HG03280 (cell line): ENCODE results near the gene XPO6.

Experiments used
- ATAC-seq: cut with Tn5 transposase; IDR thresholded peaks from one replicate; pipeline ENCODE4 v1.9.1; 2021; ENCODE audit warnings: mild to moderate bottlenecking, moderate library complexity; ENCODE audit not compliant: unreplicated experiment

XPO6 gene

DNA sequence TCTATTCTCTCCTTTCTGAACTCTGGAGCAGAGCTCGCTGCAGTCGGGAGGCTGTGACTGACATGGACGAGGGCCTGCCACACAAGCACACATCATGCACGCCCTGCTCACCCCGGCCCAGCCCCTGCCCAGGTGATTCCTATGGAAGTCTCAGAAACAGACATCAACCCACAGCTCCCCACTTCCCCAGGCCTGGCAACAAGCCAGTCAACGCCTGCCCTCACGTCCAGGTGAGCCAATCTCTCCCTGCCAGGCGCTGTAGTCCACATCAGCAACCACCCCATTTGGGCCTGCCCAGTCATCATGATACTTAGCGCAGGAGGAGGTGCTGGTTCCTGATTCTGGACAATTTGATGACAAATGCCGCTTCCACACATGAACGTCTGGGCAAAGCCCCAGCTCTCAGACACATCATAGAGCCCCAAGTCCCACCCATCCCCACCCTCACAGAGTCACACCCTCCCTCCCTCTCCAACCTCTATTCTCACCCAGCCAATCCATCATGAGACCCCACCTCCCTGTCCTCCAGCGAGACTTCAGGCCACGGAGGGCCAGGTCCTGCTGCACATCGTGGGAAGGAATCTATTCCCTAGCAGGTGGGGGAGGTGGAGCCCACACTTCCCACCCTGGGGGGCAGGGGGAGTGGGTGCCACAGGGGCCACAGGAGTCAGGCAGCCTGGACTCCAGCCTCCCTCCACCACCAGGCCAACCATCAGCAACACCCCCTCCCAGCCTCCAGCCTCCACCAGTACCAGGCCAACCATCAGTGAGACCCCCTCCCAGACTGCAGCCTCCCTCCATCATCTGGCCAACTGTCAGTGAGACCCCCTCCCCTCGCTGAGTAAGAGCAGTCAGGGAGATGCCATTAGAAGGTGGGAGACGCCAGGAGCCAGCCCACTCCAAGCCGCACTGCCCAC is 114.5 kb downstream of the XPO6 start:
- no peak for ATAC-seq

DNA sequence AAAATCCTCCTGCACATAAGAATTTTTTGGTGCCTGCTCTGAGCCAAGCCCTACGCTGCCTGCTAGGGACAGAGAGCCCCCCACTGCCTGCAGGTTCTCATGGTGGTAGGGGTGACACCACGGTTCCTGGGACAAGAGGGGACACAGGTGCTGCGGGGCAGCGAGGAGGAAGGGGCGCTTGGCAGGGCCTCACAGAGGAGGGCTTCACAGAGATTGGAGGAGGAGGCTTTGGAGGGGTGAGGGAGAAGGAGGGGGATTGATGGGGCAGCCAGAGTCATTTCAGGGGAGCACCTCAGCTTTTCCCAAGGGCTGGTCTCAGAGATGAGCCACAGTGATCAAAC is 118.4 kb downstream of the XPO6 start:
- no peak for ATAC-seq

DNA sequence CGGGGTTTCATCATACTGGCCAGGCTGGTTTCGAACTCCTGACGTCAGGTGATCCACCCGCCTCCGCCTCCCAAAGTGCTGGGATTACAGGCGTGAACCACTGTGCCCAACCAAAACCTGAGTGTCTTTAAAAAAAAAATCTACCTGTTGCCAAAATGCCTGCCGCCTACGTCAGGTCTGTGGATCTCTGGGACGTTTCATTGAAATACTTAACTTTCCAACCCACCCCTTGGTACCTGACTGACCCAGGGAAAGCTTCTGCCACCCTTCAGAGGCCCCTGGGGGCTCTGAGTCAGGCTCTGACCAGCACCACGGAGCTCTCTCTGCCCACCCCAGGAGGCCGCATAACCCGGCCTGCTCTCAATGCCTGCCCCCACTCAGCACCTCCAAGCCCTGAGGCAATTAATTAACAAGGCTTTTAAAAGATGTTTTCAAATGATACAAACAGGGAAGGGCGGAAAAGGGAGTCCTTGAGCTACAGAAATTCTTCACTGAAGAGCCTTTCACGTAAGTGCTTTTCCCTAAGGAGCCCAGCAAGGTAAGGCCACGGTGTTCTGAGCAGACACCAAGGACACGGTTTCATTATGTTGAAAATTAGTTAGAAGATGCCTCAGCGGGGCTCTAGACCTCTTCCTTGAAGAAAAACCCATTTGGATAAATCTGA is 118.9 kb downstream of the XPO6 start:
- ATAC-seq: no peak

DNA sequence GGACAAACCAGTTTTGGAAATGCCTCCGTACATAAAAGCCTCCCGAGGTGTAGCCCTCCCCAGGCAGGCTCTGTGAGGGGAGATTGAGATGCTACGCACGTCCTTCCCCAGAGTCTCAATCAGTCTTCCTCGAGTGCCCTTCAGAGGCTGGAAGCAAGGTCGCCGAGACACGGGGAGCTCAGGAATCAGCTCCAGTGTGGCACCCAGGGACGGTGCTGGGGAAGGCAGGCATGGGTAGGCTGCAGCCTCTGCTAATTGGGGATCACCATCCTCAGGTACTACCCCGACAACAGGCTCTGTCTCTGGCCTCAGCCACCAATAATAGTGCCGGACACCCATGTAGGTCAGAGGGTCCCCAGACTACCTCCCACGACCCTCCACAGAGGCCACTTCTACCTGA is 120.1 kb downstream of the XPO6 start:
- no peak for ATAC-seq

DNA sequence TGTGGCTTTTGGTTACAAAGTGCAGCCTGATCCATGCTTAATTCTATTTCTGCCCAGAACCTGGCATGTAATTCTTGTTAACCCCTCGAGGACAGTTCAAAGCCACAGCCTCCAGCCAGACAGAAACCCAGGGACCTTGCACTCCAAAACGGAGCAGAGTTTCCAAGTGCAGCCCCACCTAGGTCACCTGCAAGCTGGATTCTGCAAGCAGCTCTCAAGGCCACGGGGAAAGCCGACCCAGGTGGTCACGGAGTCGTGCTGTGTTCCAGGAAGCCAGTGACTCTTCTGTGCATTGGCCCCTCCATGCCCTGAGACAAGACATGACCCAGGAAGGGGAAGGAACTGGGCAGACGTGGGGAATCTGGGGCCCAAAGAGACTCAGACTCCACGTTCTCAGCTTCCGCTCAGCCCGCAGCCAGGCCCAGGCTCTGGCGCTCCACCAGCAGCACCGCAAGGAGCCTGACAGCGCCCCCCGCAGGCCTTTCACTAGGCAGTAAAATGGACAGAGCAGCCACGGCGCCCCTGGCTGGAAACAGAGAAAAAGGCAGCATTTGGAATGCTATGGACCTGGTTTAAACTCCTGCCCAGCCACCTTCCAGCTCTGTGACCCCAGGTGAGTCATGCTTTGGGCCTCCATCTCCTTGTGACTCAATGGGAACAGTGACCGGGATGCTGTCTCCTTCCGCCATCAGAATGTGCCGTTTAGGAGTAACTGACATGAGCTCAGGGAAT is 121.0 kb downstream of the XPO6 start:
- ATAC-seq: no peak

DNA sequence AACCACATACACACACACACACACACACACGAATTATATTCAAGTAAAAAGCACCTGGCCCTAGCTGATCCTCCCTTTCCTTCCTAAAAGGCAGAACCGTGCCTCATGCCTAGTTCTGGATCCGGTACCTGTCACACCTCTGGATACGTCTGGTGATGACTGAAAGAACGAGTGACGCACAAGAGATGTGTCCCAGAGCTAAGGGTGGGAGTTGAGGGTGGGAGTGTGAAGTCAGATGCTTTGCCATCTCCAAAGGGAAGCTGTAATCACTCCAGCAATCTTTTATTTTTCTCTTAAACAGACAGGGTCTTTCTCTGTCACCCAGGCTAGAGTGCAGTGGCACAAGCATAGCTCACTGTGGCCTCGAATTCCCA is 121.8 kb downstream of the XPO6 start:
- no peak for ATAC-seq

DNA sequence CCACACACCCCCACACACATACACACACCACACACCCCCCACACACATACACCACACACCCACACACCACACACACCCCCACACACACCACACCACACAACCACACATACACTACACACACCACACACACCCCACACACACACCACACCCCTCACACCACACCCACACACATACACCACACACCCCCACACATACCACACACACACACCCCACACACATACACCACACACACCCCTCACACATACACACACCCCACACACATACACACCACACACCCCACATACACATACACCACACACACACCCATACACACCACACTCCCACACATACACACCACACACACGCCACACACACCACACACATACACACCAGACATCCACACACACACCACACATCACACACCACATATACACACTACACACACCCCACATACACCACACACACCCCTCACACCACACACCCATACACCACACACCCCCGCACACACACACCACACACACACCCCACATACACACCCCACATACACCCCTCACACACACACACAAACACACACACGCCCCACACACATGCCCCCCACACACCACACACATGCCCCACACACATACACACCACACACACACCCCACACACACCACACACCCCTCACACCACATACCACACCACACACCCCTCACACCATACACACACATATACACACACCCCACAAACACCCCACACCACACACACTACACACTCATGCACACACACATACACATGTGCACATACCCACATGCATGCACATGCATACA is 122.4 kb downstream of the XPO6 start:
- ATAC-seq: no peak

DNA sequence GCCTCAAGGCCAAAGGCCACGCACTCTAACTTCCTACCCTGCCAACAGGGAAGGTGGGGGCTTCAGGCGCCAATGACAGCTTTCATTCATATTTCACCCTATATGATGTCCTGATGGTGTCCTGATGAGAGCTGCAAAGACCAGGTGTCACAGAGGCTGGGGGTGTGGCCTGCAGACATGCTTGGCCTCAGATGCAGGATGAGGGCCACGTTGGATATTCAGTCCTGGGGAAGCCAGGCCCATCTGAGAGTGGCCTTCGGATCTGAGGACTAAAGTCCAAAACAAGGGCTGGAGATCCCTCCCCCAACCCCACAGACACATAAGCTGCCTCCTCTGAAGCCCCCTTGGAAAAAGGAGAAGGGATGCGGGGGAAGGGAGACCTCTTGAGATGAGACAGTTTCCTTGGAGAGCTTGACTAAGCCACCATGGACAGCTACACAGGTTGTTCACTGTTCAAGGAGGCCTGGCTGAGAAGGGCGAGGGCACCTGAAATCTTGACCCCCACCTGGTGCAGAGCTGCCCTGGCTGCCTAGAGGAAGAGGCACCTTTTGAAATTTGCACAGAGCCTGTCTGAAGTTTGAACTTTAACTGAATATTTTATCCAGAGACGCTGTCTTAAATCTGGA is 124.0 kb downstream of the XPO6 start:
- no peak for ATAC-seq

DNA sequence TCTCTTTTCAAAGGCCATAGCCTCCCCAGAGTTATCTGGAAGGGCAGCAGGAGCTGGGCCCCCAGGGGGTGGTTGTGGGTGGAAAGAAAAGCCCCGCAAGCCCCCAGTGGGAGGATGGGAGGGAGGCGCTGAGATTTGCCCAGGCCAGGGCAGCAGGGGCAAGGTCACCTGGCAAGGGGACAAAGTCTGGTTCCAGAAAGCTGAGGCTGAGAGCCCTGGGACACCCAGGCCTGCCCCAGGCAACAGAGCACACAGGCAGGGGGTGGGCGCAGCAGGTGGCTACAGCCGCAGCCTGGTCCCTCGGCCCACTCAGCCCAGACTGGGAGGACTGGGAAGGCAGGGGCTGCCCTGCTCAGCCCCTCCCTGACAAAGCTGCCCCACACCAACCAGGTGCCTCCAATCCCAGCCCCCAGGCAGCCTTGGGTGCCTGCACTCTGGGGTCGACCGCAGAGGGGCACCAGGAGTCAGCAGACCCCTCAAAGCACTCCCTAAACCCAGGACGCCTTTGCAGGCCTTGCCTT is 124.6 kb downstream of the XPO6 start:
- ATAC-seq: no peak

DNA sequence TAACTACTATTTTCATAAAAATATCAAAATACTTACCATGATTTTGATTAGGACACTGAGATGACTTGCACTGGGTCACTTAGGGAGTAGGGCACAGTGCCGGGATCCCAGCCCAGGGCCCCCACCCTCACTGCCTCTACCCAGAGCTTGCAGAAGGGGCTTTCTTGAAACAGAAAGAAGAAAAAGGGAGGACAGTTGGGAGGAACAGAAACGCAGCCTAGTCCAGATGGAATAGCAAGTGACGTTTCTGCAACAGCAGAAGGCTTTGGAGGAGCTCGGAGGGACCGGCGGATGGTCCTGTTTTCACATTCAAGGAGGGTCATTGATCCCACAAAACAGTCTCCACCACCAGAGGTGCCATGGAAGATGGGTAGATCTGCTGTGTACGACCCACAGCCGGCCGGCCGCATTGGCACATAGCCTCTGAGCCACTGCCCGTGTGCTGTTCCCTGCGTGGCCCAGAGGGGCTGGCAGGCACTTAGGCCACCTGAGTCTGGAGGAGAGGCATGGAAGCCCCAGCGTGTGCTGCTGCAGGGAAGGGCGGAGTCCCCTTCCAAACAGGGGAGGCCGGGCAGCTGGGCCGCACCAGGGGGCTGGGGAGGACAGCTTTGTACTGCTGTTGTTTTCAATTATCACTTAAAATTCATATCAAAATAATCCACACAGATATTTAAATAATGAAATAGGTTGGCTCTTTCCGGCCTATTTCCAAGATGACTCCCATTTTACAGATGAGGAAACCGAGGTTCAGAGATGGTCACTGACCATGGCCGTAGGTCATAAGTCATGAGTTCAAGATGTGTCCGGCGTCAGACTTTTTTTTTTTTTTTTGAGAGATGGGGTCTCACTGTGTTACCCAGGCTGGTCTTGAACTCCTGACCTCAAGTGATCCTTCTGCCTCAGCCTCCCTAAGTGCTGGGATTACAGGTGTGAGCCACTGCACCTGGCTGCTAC is 125.3 kb downstream of the XPO6 start:
- ATAC-seq: no peak

DNA sequence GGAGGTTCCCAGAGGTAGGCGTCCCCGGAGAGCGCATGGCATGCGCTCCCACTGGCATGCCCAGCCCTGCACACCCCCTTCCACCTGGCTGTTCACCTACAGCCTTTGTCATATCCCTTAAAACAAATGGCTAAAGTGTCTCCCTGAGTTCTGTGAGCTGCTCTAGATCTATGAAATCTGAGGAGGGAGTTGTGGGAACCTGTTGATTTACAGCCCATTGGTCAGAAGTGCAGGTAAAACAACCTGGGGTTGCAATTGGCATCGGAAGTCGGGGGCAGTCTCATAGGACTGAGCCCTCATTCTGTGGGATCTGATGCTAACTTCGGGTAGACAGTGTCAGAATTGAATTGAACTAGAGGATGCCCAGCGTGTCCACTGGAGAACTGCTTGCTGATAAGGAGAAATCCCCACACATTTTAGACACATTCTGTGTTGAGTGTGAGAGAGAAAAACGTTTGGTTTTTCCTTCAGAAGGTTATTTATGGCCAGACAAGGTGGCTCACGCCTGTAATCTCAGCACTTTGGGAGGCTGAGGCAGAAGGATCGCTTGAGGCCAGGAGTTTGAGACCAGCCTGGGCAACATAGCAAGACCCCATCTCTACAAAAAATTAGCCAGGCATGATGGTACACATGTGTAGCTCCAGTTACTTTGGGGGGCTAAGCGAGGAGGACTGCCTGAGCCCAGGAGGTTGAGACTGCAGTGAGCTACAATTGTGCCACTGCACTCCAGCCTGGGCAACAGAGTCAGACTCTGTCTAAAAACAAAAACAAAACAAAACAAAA is 126.2 kb downstream of the XPO6 start:
- ATAC-seq: no peak

DNA sequence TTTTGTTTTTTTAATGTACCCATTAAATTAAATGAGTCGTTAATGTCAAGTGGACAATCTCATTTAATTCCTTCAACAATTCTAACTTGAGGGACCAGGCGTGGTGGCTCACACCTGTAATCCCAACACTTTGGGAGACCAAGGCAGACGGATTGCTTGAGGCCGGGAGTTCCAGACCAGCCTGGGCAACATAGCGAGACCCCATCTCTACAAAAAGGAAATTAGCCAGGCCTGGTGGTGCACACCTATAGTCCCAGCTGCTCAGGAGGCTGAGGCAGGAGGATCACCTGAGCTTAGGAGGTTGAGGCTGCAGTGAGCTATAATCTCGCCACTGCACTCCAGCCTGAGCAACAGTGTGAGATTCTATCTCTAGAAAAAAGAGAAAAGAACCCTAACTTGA is 127.6 kb downstream of the XPO6 start:
- ATAC-seq: no peak

DNA sequence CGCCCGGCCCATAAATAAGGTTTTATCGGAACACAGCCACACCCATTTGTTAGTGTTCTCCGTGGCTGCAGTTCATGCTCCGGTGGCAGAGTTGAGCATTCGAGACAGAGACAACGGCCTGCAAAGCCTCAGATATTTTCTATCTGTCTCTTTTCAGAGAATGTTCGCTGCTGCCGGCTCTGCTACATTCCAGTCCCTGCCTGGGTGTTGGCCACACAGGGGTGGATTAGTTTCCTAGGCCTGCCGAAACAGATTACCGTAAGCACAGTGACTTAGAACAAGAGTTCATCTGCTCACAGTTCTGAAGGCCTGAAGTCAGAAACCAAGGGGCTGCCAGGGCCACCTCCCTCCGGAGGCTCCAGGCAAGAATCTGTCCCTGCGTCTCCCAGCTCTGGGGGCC is 129.1 kb downstream of the XPO6 start:
- ATAC-seq: no peak

DNA sequence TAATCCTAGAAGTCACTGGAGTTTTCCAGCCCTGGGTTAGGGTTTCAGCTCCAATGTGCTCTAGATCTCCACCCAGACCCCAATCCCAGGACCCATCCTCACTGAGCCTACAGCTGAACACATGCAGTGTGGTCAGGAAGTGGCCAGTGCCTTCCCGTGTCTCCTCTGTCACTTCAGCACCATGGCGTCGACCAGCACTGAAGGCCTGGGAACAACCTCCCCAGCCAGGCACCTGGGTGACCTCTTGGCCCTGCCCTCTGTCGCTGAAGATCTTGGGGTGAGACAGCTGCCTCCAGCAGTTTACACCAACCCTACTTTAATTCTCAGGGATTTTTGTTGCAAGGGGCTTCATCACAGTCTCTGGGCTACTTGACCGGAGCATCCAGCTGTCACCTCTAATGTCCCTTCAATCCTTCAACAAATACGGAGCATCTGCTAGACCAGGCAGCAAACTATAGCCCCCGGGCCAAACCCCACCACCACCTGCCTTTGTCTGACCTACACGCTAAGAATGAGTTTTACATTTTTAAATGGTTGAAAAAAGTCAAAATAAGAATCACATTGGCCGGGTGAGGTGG is 130.3 kb downstream of the XPO6 start:
- ATAC-seq: no peak

DNA sequence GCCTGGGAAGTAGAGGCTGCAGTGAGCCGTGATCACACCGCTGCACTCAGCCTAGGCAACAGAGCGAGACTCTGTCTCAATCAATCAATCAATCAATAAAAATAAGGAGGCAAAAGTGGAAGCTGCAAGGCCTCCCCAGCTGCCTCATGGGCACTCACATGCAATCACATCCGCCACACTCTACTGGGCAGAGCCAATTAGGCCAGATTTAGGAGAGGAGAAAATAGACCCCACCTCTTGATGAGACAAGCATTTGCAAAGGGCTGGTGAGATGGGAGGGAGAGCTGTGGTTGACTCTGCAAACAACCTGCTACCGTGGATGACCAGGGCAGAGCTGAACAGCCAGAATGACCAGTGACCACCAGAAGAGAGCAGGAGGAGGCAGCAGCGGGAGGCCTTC is 133.5 kb downstream of the XPO6 start:
- no peak for ATAC-seq

DNA sequence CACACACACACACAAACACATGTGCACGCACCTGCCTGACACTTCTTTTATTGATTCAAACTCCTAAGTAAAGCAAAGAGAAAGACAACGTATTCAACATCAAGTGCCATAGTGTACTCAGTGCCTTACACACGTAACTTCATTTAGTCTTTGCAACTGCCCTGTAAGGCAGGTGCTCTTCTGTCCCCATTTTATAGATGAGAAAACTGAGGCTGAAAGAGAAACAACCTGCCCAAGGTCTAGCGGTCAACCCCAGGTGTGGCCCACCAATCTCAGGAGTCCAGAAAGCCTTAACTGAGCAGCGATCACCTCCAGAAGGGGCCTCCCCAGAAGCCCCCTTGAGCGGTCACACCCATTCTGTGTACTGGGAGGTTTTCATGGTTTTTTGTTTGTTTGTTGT is 137.9 kb downstream of the XPO6 start:
- no peak for ATAC-seq

DNA sequence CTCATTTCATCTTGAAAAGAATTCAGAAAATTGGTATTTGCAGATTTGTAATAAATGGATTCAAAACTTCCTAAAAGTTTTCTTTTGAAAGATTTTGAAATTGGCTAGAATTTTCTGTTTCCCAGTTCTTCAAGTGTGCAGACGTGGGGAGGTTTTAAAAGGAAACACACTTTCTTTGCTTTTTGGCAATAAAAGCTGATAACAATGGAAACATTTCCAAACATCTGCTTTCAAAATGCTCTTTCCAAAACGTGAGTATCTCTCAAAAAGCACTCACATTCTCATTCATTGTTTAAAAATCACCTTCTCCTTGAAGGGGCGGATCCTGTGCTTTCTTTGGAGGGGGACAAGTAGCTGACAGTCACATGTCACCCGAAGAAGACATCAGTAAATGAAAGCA is 139.7 kb downstream of the XPO6 start:
- no peak for ATAC-seq
